ENCODE measurements around the gene INPP5A. TPM values are rescaled to one million over a fixed set of nuclear protein-coding genes. Genes with fewer than 3 reads are reported as not detected.
A peak's percentile ranks its signal among the peaks of the same experiment; 100 is the strongest.

The INPP5A gene
- total and polyA plus RNA-seq, 10 of the 15 experiments (the other 5 are each of a cell fraction or from before 2014, with no cell fraction given): 0.52 to 15.0 (median 6.3) TPM

- BruUV-seq (replicated peaks): no TSS peak
- ATAC-seq: no peak
- in situ Hi-C loops (cut with MboI): no loop called here
These were observed 1.3 kb downstream of the INPP5A start for GRCh38 chr10:132538790-132539421.

GRCh38 chr10:132539431-132539839 lies 1.8 kb downstream of the INPP5A start:
- SMC1A ChIA-PET (ENCODE audit: uncharacterized antibody, unreplicated experiment): interaction anchor here (1.2 to 5.5 kb wide), 14 partner anchors 9 to 85 kb away, joined by 3 to 61 read pairs (median 6); no protein-coding TSS in a partner anchor
- intact Hi-C loops (cut with micrococcal nuclease; ENCODE audit: unreplicated experiment) (loop anchor here (5.0 kb wide), 2 partner anchors 98 to 217 kb away; no protein-coding TSS in a partner anchor), in situ Hi-C loops (cut with MboI) (no loop called here)
- RAD21 ChIA-PET (ENCODE audit: unreplicated experiment): interaction anchor here (0.7 to 6.1 kb wide), 13 partner anchors 12 to 100 kb away, joined by 3 to 91 read pairs (median 16); no protein-coding TSS in a partner anchor
- Histone ChIP-seq H3K4me2 (ENCODE audit: control insufficient read depth, insufficient read depth) (peak overlapping the region; percentile 92), H3K27ac (ENCODE audit: control insufficient read depth, insufficient read depth) (no peak overlapping the region), H2AFZ (ENCODE audit: control insufficient read depth, low read depth, low read length) (no peak overlapping the region), H3K27me3 (replicated peaks in 1 of 2; ENCODE audit: control insufficient read depth in 2 of 2, insufficient read depth in 2 of 2, low read length in 1 of 2) (no peaks in the 10 kb centered on the region), H3K79me2 (ENCODE audit: control insufficient read depth, insufficient read depth, low read length) (peaks cover 21% of the 10 kb centered on the region), H4K20me1 (ENCODE audit: control insufficient read depth, insufficient read depth) (peaks cover 2% of the 10 kb centered on the region; the same call in 1 of the 2 replicates), H3K9me3 (replicated peaks; ENCODE audit: control insufficient read depth, insufficient read depth, low read length) (no peaks in the 10 kb centered on the region), H3K36me3 (ENCODE audit: control insufficient read depth in 2 of 2, insufficient read depth in 2 of 2, low read length in 1 of 2) (no peaks in the 10 kb centered on the region), H3K4me3 (peak overlapping the region; percentile 78), H3K9ac (ENCODE audit: control insufficient read depth, insufficient read depth, low read length) (peak overlapping the region; percentile 70; the same call in 1 of the 2 replicates), H3K4me1 (ENCODE audit: control insufficient read depth, insufficient read depth, low read length) (peaks cover 33% of the 10 kb centered on the region)
- CTCF ChIA-PET: interaction anchor here (0.9 to 4.5 kb wide), 11 partner anchors 10 to 97 kb away, joined by 3 to 27 read pairs (median 5); no protein-coding TSS in a partner anchor
- DNase-seq (ENCODE audit: low read depth, low spot score) (no peak), FAIRE-seq (peak; percentile 44), ATAC-seq (peak; percentile 3)
- TF ChIP-seq MXI1 (IDR thresholded peaks at IDR 0.05; ENCODE audit: low read depth, low read length) (peak; percentile 39; the same call in 1 of the 2 replicates), BHLHE40 (IDR thresholded peaks at IDR 0.05; ENCODE audit: borderline replicate concordance in 1 of 2, low read depth in 2 of 2, low read length in 1 of 2) (0 out of 4 replicates have a peak, but pooled peaks of 1 of the 2 experiments have one; percentile 25), ZNF592 (IDR thresholded peaks at IDR 0.05) (no peak)
- POLR2A ChIA-PET: interaction anchor here (0.5 to 4.6 kb wide), 11 partner anchors 10 to 639 kb away, joined by 3 to 29 read pairs (median 5); partner anchors contain the start of gene PPP2R2D
- WGBS (ENCODE audit: insufficient coverage, insufficient replicate concordance, low lambda C conversion rate, missing lambda C conversion rate): 26% methylated on average over 9 of the region's 11 CpGs
- BruUV-seq (replicated peaks): no TSS peak

More at GRCh38 chr10:132538790-132539421, 1.3 kb downstream of the INPP5A start:
- no peak overlapping the region for H3K27ac ChIP-seq (ENCODE audit: control insufficient read depth, insufficient read depth)
- H3K36me3 ChIP-seq (ENCODE audit: control insufficient read depth in 2 of 2, insufficient read depth in 2 of 2, low read length in 1 of 2): no peaks in the 10 kb centered on the region
- FAIRE-seq: peak; percentile 89
- H3K79me2 ChIP-seq (ENCODE audit: control insufficient read depth, insufficient read depth, low read length): peaks cover 21% of the 10 kb centered on the region
- ChIA-PET RAD21 (ENCODE audit: unreplicated experiment) (interaction anchor here (0.7 to 6.1 kb wide), 10 partner anchors 12 to 95 kb away, joined by 3 to 91 read pairs (median 18); no protein-coding TSS in a partner anchor), CTCF (interaction anchor here (0.9 to 4.5 kb wide), 10 partner anchors 10 to 98 kb away, joined by 3 to 27 read pairs (median 6); no protein-coding TSS in a partner anchor), POLR2A (interaction anchor here (0.5 to 4.6 kb wide), 10 partner anchors 10 to 639 kb away, joined by 3 to 29 read pairs (median 6); partner anchors contain the start of gene PPP2R2D), SMC1A (ENCODE audit: uncharacterized antibody, unreplicated experiment) (interaction anchor here (1.2 to 5.5 kb wide), 13 partner anchors 9 to 85 kb away, joined by 3 to 61 read pairs (median 6); no protein-coding TSS in a partner anchor)
- no peak overlapping the region for H2AFZ ChIP-seq (ENCODE audit: control insufficient read depth, low read depth, low read length)
- TF ChIP-seq RUNX3 (IDR thresholded peaks at IDR 0.05; ENCODE audit: low read length) (no peak), RELA (IDR thresholded peaks at IDR 0.05; ENCODE audit: borderline replicate concordance, partially characterized antibody) (no peak), NR2C1 (IDR thresholded peaks at IDR 0.05) (0 out of 2 replicates have a peak, but pooled peaks have one; percentile 15), POLR2A (IDR thresholded peaks at IDR 0.05; ENCODE audit: low read depth, low read length) (no peak), RBBP5 (conservative IDR thresholded peaks at IDR 0.05) (no peak), GATAD2B (conservative IDR thresholded peaks at IDR 0.05; ENCODE audit: low read depth) (no peak)
- peak overlapping the region; percentile 70 for H3K9ac ChIP-seq (ENCODE audit: control insufficient read depth, insufficient read depth, low read length)
- H3K4me3 ChIP-seq: peak overlapping the region; percentile 78
- H3K4me2 ChIP-seq (ENCODE audit: control insufficient read depth, insufficient read depth): peak overlapping the region; percentile 92
- intact Hi-C loops (cut with micrococcal nuclease; ENCODE audit: unreplicated experiment): loop anchor here (5.0 kb wide), 2 partner anchors 98 to 217 kb away; no protein-coding TSS in a partner anchor
- no peak for DNase-seq (ENCODE audit: low read depth, low spot score)
- H3K4me1 ChIP-seq (ENCODE audit: control insufficient read depth, insufficient read depth, low read length): peaks cover 29% of the 10 kb centered on the region
- H3K27me3 ChIP-seq (replicated peaks in 1 of 2; ENCODE audit: control insufficient read depth in 2 of 2, insufficient read depth in 2 of 2, low read length in 1 of 2): no peaks in the 10 kb centered on the region
- 77% methylated on average over 2 of the region's 2 CpGs for WGBS (ENCODE audit: insufficient coverage, insufficient replicate concordance, low lambda C conversion rate, missing lambda C conversion rate)
- no peaks in the 10 kb centered on the region for H3K9me3 ChIP-seq (replicated peaks; ENCODE audit: control insufficient read depth, insufficient read depth, low read length)
- peaks cover 2% of the 10 kb centered on the region; the same call in 1 of the 2 replicates for H4K20me1 ChIP-seq (ENCODE audit: control insufficient read depth, insufficient read depth)

Measured in GM12878 (cell line).